LNCAP (cell line): ENCODE results near the gene NDUFA13.

Experiments used
- TF ChIP-seq, protein P1 (sequence below): fragments of 450-650 bp; IDR thresholded peaks from 2 replicates; pipeline ENCODE4 v1.5.1; 2017; ENCODE audit warnings: mild to moderate bottlenecking

The NDUFA13 gene

GRCh38 chr19:19477705-19478383 is 38.2 kb upstream of the NDUFA13 start:
- TF ChIP-seq, protein P1, sequence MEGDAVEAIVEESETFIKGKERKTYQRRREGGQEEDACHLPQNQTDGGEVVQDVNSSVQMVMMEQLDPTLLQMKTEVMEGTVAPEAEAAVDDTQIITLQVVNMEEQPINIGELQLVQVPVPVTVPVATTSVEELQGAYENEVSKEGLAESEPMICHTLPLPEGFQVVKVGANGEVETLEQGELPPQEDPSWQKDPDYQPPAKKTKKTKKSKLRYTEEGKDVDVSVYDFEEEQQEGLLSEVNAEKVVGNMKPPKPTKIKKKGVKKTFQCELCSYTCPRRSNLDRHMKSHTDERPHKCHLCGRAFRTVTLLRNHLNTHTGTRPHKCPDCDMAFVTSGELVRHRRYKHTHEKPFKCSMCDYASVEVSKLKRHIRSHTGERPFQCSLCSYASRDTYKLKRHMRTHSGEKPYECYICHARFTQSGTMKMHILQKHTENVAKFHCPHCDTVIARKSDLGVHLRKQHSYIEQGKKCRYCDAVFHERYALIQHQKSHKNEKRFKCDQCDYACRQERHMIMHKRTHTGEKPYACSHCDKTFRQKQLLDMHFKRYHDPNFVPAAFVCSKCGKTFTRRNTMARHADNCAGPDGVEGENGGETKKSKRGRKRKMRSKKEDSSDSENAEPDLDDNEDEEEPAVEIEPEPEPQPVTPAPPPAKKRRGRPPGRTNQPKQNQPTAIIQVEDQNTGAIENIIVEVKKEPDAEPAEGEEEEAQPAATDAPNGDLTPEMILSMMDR, result no peak

DNA sequence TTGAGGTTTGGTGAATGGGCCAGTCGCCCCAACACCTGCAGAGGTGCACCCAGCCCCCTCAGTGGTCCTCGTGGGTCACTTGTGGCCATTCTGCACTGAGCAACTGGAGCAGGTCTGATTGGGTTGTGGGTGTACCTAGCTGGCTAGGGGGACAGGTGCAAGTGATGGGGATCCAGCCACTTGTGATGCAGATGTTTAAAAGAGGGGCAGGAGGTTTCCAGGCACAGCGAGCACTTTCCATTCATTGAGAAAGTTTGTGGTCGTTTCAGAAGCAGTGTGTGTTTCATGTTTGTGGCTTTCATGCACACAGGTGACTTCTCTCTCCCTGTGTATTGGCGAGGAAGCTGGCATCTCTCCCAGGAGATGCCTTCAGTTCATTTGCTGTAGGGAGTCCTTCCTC is 35.3 kb upstream of the NDUFA13 start:
- TF ChIP-seq, protein P1, result no peak

DNA sequence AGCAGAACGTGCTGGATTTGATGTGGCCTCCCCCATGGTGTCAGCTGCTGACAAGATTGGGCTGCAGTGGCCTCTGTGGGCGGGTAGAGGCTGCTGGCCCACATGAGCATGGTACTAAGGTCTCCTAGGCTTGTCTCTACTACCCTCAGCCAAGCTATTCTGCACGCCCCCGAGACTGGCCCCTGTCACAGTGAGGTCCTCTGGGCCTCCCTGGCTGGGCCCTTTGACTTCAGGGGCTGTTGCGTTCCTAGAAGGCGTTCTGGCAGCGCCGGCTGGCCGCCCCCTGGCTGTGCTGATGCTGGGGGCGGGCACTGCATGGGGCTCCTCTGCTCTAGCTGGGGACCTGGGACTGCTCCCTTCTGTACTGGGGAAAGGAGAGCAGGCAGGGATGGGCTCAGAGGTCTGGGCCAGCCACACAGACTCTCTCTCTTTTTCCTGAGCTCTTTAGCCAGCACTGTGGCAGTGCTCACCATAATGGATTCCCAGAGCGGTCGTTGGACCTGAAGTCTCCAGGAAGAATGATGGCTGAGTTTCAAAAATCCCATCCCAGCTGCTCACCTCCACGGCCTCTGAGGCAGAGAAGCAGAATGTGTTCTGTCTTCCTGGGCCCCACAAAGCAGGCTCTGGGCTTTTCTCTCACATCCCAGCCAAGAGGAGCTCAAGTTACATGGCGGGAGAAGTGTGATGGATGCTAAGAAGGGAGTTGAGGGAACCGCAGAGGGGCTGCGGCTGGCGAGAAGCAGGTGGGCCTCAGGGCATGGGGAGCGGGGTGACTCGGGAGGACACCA is 33.0 kb upstream of the NDUFA13 start:
- TF ChIP-seq, protein P1, result no peak

DNA sequence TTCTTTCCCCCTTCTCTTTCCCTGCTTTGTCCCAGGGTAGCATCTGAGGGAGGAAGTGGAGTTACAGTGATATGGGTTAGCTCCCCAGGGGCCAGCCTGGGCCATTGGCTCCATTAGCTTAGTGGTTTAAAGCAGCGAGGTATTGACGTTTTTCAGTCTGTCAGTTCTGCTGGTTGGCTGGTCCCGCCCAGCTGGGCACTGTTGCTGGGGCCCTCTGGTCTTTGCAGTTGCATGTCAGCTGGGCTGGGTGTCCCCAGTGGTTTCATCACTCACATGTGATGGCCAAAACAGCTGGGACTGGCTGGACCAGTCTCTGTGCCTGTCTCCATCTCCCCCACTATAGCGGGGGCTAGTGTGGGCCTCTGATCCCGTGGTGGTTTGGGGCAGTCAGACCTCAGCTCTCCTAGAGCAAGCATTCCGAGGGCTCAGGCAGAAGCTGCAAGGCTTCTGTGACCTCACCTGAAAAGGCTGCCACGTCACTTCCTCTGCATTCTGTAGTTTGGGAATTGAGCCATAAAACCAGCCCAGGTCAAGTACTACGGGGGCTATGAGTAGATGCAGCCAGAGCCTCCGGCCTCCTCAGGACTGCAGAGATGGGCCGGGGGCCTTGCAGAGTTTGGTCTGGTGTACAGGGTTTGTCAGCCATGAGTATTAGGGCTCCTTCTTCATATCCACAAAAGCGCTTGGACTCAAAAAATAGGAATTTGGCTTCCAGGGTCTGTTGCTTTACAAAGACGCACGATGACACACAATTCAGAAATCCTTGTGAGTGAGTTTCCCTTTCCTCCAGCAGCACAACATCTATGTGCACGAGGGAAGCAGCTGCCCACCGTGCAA is 30.6 kb upstream of the NDUFA13 start:
- TF ChIP-seq, protein P1, result no peak

- TF ChIP-seq, protein P1, result no peak
Observed at GRCh38 chr19:19485998-19486290, 30.1 kb upstream of the NDUFA13 start.

- TF ChIP-seq, protein P1, result no peak
Observed at GRCh38 chr19:19486343-19487076, 29.5 kb upstream of the NDUFA13 start.
